HG03280 (cell line): ENCODE measurements around the gene RBL2.
"Not testable (repeated sequence)": the region's sequence is repeated elsewhere in the genome, so short reads cannot be mapped to it uniquely, and the experiment has no call there.

Experiments
- ATAC-seq: cut with Tn5 transposase; IDR thresholded peaks from one replicate; pipeline ENCODE4 v1.9.1; 2021; ENCODE audit warnings: mild to moderate bottlenecking, moderate library complexity; ENCODE audit not compliant: unreplicated experiment

Gene RBL2

DNA sequence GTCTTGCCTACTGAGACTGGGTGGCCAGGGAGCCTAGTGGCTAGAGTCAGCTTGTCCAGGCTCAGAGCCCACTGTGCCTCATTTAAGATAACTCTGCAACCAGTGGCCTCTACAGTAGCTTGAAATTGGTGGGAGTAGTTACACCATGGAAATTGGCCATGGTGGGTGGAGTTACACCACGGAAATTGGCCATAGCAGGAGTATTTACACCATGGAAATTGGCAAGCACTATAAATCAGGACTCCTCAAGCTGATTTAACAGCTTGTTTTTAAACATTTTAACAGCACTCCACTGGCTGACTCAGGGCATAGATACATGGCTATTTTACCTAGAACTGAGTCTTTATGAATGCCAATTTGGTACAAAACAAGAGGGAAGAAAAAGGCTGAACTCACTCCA, 96.5 kb downstream of the RBL2 start:
- ATAC-seq: no peak

- ATAC-seq: no peak
Observed at GRCh38 chr16:53534206-53534605, 99.9 kb downstream of the RBL2 start.

DNA sequence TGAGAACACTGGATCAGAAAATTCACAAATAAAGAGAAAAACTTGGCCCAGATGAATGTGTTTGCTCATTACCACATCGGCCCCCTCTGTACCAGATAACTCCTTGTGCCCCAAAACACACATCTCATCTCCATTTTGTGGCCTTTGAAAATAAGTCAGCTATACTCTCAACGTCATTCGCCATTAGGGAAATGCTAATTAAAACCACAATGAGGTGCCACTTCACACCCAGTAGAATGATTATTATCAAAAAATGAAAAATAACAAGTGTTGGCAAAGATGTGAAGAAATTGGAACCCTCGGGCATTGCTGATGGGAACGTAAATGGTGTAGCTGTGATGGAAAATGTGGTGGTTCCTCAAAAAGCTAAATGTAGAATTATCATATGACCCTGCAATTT, 103.4 kb downstream of the RBL2 start:
- ATAC-seq: no peak

DNA sequence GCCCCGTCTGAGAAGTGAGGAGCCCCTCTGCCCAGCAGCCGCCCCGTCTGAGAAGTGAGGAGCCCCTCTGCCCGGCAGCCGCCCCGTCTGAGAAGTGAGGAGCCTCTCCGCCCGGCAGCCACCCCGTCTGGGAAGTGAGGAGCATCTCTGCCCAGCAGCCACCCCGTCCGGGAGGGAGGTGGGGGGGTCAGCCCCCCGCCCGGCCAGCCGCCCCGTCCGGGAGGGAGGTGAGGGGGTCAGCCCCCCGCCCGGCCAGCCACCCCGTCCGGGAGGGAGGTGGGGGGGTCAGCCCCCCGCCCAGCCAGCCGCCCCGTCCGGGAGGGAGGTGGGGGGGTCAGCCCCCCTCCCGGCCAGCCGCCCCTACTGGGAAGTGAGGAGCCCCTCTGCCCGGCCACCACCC, 105.1 kb downstream of the RBL2 start:
- not testable (repeated sequence) for ATAC-seq

DNA sequence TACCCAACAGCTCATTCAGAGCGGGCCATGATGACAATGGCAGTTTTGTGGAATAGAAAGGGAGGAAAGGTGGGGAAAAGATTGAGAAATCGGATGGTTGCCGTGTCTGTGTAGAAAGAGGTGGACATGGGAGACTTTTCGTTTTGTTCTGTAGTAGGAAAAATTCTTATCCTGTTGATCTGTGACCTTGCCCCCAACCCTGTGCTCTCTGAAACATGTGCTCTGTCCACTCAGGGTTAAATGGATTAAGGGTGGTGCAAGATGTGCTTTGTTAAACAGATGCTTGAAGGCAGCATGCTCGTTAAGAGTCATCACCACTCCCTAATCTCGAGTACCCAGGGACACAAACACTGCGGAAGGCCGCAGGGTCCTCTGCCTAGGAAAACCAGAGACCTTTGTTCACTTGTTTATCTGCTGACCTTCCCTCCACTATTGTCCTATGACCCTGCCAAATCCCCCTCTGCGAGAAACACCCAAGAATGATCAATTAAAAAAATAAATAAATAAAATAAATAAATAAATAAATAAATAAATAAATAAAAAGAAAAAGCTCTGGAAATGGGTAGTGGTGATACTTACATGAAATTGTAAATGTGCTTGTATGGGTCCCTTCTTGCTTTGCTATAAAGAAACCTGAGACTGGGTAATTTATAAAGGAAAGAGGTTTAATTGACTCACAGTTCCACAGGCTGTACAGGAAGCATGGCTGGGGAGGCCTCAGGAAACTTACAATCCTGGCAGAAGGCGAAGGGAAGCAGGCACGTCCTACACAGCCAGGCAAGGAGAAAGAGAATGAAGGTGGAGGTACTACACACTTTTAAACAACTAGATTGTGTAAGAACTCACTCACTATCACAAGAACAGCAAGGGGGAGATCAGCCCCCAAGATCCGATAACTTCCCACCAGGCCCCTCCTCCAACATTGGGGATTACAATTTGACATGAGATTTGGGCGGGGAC, 105.8 kb downstream of the RBL2 start:
- ATAC-seq: not testable (repeated sequence)
